ENCODE results near the gene TIMM23B.
A peak's percentile ranks its signal among the peaks of the same experiment; 100 is the strongest.
"Not testable (repeated sequence)": the region's sequence is repeated elsewhere in the genome, so short reads cannot be mapped to it uniquely, and the experiment has no call there.

Gene TIMM23B, protein sequence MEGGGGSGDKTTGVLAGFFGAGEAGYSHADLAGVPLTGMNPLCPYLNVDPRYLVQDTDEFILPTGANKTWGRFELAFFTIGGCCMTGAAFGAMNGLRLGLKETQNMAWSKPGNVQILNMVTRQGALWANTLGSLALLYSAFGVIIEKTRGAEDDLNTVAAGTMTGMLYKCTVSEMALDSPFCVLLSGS

GRCh38 chr10:49941447-49942338, at the start of gene TIMM23B, which contains the start of gene PARG:
Gene TIMM23B (plus strand): TSS chr10:49942053. CDS start chr10:49942195, 142 bp downstream.
Gene PARG (minus strand): TSS chr10:49942027. CDS start chr10:49941725, 302 bp downstream.
- Histone ChIP-seq H3K4me2 (peak within 1 kb of the TSS; percentile 84), H3K9ac (peak within 1 kb of the TSS; percentile 78), H3K4me1 (ENCODE audit: low read depth, poor library complexity, severe bottlenecking) (peaks cover 11% of the 10 kb centered on the region), H3K27ac (peak within 1 kb of the TSS; percentile 74), H3K79me2 (ENCODE audit: insufficient read depth, low read depth) (peaks cover 37% of the 10 kb centered on the region), H2AFZ (ENCODE audit: low read depth) (peak within 1 kb of the TSS; percentile 67; the same call in 1 of the 2 replicates)
- not testable (repeated sequence) for H3K36me3 ChIP-seq (ENCODE audit: insufficient read depth); H3K27me3 ChIP-seq (ENCODE audit: insufficient read depth, low read depth); H4K20me1 ChIP-seq (ENCODE audit: insufficient read depth); H3K4me3 ChIP-seq (IDR thresholded peaks at IDR 0.05; ENCODE audit: insufficient read depth, low read depth, low read length)

- H3K27ac ChIP-seq; H4K20me1 ChIP-seq (ENCODE audit: insufficient read depth); H3K36me3 ChIP-seq (ENCODE audit: insufficient read depth); H2AFZ ChIP-seq (ENCODE audit: low read depth); H3K79me2 ChIP-seq (ENCODE audit: insufficient read depth, low read depth); H3K4me3 ChIP-seq (IDR thresholded peaks at IDR 0.05; ENCODE audit: insufficient read depth, low read depth, low read length); H3K4me1 ChIP-seq (ENCODE audit: low read depth, poor library complexity, severe bottlenecking); H3K9ac ChIP-seq; H3K4me2 ChIP-seq; H3K27me3 ChIP-seq (ENCODE audit: insufficient read depth, low read depth): not testable (repeated sequence)
Observed at GRCh38 chr10:49899999-49900398, 41.9 kb upstream of the TIMM23B start.

- not testable (repeated sequence) for H3K4me2 ChIP-seq; H3K27ac ChIP-seq; H3K27me3 ChIP-seq (ENCODE audit: insufficient read depth, low read depth); H3K4me1 ChIP-seq (ENCODE audit: low read depth, poor library complexity, severe bottlenecking); H3K9ac ChIP-seq; H3K36me3 ChIP-seq (ENCODE audit: insufficient read depth); H3K4me3 ChIP-seq (IDR thresholded peaks at IDR 0.05; ENCODE audit: insufficient read depth, low read depth, low read length); H4K20me1 ChIP-seq (ENCODE audit: insufficient read depth); H2AFZ ChIP-seq (ENCODE audit: low read depth); H3K79me2 ChIP-seq (ENCODE audit: insufficient read depth, low read depth)
Observed at GRCh38 chr10:49900406-49900805, 41.4 kb upstream of the TIMM23B start.

GRCh38 chr10:49903829-49904228, 38.0 kb upstream of the TIMM23B start:
- H2AFZ ChIP-seq (ENCODE audit: low read depth); H4K20me1 ChIP-seq (ENCODE audit: insufficient read depth); H3K27me3 ChIP-seq (ENCODE audit: insufficient read depth, low read depth); H3K36me3 ChIP-seq (ENCODE audit: insufficient read depth); H3K4me1 ChIP-seq (ENCODE audit: low read depth, poor library complexity, severe bottlenecking); H3K27ac ChIP-seq; H3K79me2 ChIP-seq (ENCODE audit: insufficient read depth, low read depth); H3K9ac ChIP-seq; H3K4me2 ChIP-seq; H3K4me3 ChIP-seq (IDR thresholded peaks at IDR 0.05; ENCODE audit: insufficient read depth, low read depth, low read length): not testable (repeated sequence)

DNA sequence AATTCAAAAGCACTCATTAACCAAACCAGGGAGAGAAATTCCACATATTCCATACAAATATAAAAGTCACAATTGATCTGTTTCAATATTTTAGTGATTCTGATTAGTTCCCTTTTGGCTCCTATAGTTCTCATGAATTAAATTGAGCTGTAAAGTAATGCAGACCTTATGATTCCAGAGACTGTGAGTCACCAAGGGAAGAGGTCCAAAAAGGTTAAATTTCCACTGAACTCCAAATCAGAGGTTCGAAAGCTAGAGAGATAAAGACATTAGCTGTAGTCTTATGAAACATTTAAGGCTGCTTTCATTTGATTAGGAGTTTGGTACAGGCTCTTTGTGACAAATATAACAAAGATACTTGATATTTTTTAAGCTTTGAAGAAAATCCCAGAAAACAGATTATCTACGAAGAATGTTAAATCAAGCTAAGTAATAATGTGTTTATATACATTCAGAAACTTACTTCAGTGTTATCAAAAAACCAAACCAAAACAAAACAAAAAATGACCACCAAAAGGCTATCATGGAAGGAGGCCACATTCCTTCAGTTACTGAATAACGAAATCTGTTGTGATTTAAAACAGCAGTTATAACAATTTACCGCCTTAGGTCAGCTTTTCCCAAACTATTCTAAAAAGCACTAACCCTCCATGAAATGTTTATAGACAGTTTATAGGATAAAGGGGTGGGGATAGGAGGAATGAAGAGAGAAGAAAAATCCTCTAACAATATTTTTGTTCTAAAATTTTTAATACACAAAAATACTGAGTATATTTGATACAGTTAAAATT, 33.4 kb upstream of the TIMM23B start:
- H3K36me3 ChIP-seq (ENCODE audit: insufficient read depth); H3K4me1 ChIP-seq (ENCODE audit: low read depth, poor library complexity, severe bottlenecking); H3K27ac ChIP-seq; H3K4me2 ChIP-seq; H3K79me2 ChIP-seq (ENCODE audit: insufficient read depth, low read depth); H3K27me3 ChIP-seq (ENCODE audit: insufficient read depth, low read depth); H4K20me1 ChIP-seq (ENCODE audit: insufficient read depth); H3K4me3 ChIP-seq (IDR thresholded peaks at IDR 0.05; ENCODE audit: insufficient read depth, low read depth, low read length); H2AFZ ChIP-seq (ENCODE audit: low read depth); H3K9ac ChIP-seq: not testable (repeated sequence)

- not testable (repeated sequence) for H3K4me1 ChIP-seq (ENCODE audit: low read depth, poor library complexity, severe bottlenecking); H3K27ac ChIP-seq; H2AFZ ChIP-seq (ENCODE audit: low read depth); H3K4me2 ChIP-seq; H4K20me1 ChIP-seq (ENCODE audit: insufficient read depth); H3K79me2 ChIP-seq (ENCODE audit: insufficient read depth, low read depth); H3K27me3 ChIP-seq (ENCODE audit: insufficient read depth, low read depth); H3K36me3 ChIP-seq (ENCODE audit: insufficient read depth); H3K4me3 ChIP-seq (IDR thresholded peaks at IDR 0.05; ENCODE audit: insufficient read depth, low read depth, low read length); H3K9ac ChIP-seq
Observed at GRCh38 chr10:49910295-49910694, 31.6 kb upstream of the TIMM23B start.

- not testable (repeated sequence) for H3K79me2 ChIP-seq (ENCODE audit: insufficient read depth, low read depth); H3K4me2 ChIP-seq; H3K36me3 ChIP-seq (ENCODE audit: insufficient read depth); H3K27ac ChIP-seq; H3K27me3 ChIP-seq (ENCODE audit: insufficient read depth, low read depth); H3K9ac ChIP-seq; H4K20me1 ChIP-seq (ENCODE audit: insufficient read depth); H2AFZ ChIP-seq (ENCODE audit: low read depth); H3K4me1 ChIP-seq (ENCODE audit: low read depth, poor library complexity, severe bottlenecking); H3K4me3 ChIP-seq (IDR thresholded peaks at IDR 0.05; ENCODE audit: insufficient read depth, low read depth, low read length)
Observed at GRCh38 chr10:49916451-49916850, 25.4 kb upstream of the TIMM23B start.

DNA sequence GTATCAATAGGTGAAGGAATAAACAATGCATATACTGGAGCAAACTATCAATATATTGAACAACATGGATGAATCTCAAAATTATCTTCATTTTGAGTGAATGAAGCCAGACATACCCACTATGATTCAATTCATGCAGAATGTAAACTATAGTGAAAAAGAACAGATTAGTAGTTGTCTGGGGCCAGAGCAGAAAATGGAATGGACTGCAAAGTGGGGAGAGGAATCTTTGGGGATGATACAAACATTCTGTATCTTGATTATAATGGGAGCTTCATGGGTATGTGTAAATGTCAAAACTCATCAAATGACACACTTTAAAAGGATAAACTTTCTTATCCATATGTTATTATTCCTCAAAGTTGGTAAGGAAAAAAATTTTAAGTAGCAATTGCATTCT, 23.9 kb upstream of the TIMM23B start:
- not testable (repeated sequence) for H3K9ac ChIP-seq; H3K27me3 ChIP-seq (ENCODE audit: insufficient read depth, low read depth); H3K4me1 ChIP-seq (ENCODE audit: low read depth, poor library complexity, severe bottlenecking); H3K79me2 ChIP-seq (ENCODE audit: insufficient read depth, low read depth); H3K4me3 ChIP-seq (IDR thresholded peaks at IDR 0.05; ENCODE audit: insufficient read depth, low read depth, low read length); H2AFZ ChIP-seq (ENCODE audit: low read depth); H4K20me1 ChIP-seq (ENCODE audit: insufficient read depth); H3K36me3 ChIP-seq (ENCODE audit: insufficient read depth); H3K27ac ChIP-seq; H3K4me2 ChIP-seq

- not testable (repeated sequence) for H3K36me3 ChIP-seq (ENCODE audit: insufficient read depth); H4K20me1 ChIP-seq (ENCODE audit: insufficient read depth); H3K79me2 ChIP-seq (ENCODE audit: insufficient read depth, low read depth); H2AFZ ChIP-seq (ENCODE audit: low read depth); H3K4me2 ChIP-seq; H3K27me3 ChIP-seq (ENCODE audit: insufficient read depth, low read depth); H3K4me3 ChIP-seq (IDR thresholded peaks at IDR 0.05; ENCODE audit: insufficient read depth, low read depth, low read length); H3K27ac ChIP-seq; H3K9ac ChIP-seq; H3K4me1 ChIP-seq (ENCODE audit: low read depth, poor library complexity, severe bottlenecking)
Observed at GRCh38 chr10:49922041-49922440, 19.8 kb upstream of the TIMM23B start.

DNA sequence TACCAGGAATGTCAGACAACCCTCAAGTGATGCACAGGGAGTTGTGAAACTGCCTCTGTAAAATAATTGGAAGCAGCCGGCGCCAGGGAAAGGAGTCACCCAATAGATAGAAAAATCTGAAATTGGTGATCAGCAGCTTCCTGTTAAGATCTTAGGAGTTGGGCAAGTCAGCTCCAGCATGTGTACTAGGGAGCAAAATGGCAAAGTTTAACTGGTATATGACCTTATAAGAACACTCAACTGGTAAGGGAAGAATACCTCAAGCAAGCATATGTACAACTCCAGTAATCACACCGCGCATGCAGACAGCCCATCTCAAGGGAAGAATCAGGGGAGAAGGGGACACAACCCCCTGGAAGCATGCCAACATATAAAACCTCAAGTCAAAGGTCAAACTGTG, 18.3 kb upstream of the TIMM23B start:
- H3K27ac ChIP-seq; H3K36me3 ChIP-seq (ENCODE audit: insufficient read depth); H3K4me3 ChIP-seq (IDR thresholded peaks at IDR 0.05; ENCODE audit: insufficient read depth, low read depth, low read length); H2AFZ ChIP-seq (ENCODE audit: low read depth); H3K79me2 ChIP-seq (ENCODE audit: insufficient read depth, low read depth); H4K20me1 ChIP-seq (ENCODE audit: insufficient read depth); H3K9ac ChIP-seq; H3K4me2 ChIP-seq; H3K4me1 ChIP-seq (ENCODE audit: low read depth, poor library complexity, severe bottlenecking); H3K27me3 ChIP-seq (ENCODE audit: insufficient read depth, low read depth): not testable (repeated sequence)
